Regular cardiac myocyte (primary cell): ENCODE measurements around the gene PDE6C. TPM values are rescaled to one million over a fixed set of nuclear protein-coding genes. Genes with fewer than 3 reads are reported as not detected.

Source experiments
- total RNA-seq: library from RNA; depleted of rRNA; stranded (reverse); fragments of >200 nt; gene quantifications from 2 replicates; pipeline ENCODE4 v1.2.3, GENCODE V29; 2014

Gene PDE6C
- total RNA-seq = not detected in 2 replicates

DNA sequence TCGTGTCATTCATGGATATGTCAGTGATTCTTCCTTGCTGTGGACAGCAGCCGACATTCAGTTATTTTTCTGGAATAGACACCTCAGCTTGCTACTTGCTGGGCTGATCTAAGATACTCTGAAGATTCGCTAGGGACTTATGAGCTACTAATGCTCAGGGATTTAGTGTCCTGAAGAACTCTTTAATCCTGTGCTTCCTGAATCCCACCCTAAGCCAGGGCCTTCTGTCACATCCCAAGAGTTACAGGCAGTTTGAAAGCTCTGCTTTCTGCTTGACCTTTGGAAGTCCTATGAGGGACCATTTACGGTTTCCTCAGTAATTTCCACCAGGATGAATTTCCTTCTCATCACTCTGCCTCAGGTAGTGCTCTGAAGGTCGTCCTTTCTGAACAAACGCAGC, at the start of gene PDE6C:
Gene PDE6C (plus strand): TSS at position 227 of the 400 bp plus-strand sequence. CDS start 189 bp downstream, outside the sequence.

DNA sequence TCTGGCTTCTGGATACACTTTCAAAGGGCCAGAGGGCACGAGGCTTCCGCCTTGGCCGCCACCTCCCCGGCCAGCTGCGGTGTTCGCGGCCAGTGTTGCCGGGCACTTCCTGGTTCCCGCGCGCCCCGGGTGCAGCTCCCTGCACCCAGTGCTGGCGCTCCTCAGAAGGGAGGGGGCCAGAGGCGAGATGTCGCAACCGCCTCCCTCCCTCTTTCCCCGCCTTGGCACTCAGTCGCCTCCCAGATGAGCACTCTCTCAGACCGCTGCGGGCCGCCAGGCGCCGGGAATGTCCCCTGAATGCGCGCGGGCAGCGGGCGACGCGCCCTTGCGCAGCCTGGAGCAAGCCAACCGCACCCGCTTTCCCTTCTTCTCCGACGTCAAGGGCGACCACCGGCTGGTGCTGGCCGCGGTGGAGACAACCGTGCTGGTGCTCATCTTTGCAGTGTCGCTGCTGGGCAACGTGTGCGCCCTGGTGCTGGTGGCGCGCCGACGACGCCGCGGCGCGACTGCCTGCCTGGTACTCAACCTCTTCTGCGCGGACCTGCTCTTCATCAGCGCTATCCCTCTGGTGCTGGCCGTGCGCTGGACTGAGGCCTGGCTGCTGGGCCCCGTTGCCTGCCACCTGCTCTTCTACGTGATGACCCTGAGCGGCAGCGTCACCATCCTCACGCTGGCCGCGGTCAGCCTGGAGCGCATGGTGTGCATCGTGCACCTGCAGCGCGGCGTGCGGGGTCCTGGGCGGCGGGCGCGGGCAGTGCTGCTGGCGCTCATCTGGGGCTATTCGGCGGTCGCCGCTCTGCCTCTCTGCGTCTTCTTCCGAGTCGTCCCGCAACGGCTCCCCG, 45.7 kb upstream of the PDE6C start, which contains the start of gene FFAR4:
Gene FFAR4 (plus strand): TSS at position 231 of the 842 bp plus-strand sequence. CDS start 56 bp downstream, at position 287.

DNA sequence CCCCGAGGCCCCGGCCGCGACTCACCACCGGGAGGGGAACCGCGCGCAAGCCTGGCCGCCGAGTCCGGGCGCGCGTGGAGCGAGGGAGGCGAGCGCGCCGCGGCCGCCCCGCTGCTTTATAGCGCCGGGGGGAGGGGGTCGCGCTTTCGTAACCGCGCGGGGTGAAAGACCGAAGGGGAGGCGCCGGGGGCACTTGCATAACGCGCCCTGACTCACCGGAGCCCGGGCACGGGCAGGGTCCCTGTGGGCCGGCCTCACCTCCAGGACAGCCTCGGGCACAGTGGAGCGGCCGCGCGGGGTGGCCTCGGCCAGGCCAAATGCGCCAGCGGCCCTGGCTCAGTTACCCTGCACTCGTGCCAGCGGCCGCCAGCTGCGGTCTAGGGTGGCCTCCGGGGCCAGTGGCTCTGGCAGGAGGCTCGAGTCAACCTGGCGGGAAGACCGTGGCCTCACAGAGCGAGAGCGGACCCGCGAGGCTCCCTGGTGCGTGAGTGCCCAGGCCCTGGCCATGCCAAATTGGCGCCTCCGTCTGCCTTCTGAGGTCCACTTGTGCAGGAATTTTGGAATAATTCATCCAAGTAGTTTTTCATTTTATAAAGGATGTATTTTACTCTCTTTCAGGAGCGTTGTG, 11.1 kb upstream of the PDE6C start, which contains the start of gene RBP4:
Gene RBP4 (minus strand): TSS at position 90 of the 628 bp plus-strand sequence. CDS start 207 bp downstream, outside the sequence.

DNA sequence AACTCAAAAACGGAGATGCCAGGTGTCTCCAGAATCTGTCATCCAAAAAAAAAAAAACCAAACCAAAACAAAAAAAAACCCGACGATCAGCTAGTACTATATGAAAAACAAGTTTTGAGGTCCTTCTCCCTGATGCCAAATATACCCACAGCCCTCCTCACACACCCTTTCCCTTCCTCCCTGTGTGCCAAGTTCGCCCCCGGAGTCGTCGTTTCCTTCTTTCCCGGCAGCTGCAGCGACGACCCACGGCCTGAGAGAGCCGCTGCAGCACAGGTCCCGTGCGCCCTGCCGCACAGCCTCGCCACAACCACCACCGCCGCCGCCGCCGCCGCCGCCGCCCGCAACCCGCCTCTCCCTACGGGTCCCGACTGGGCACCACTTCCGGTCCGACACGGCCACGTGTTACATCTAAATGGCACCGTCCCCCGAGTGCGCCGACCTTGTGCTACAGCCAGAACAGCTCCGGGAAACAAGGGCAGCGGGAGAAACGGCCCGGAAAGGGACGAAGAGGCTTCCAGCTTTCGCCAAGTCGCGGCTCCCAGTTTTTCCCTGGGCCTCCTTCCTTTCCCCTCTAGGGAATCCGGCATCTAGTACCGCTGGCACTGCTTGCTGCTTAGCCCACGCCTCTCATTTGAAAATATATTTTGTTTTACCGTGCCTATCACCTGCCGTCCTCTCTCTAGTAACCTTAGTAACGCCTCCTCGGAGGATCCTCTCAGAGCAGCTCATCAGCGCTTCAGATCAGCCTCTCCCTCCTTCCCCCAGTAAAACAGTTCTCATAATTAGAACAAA, 90.1 kb downstream of the PDE6C start, which contains the start of gene FRA10AC1:
Gene FRA10AC1 (minus strand): TSS at position 383 of the 792 bp plus-strand sequence. CDS start 2,486 bp downstream, outside the sequence.

Other genes starting within 250 kb of the PDE6C start
- gene MYOF, start 130.2 kb upstream of the PDE6C start, total RNA-seq = 231 and 336 TPM in 2 replicates
- gene CEP55, start 115.9 kb upstream of the PDE6C start, total RNA-seq = 8.7 and 74.0 TPM in 2 replicates
- not detected in 2 replicates for gene FFAR4, start 45.9 kb upstream of the PDE6C start, total RNA-seq
- gene RBP4, start 11.3 kb upstream of the PDE6C start, total RNA-seq = 0.28 TPM in 1 of 2 replicates, not detected in the other
- 4.2 and 7.3 TPM in 2 replicates for gene FRA10AC1, start 90.1 kb downstream of the PDE6C start, total RNA-seq
- not detected in 2 replicates for gene LGI1, start 145.4 kb downstream of the PDE6C start, total RNA-seq